GM19438 (cell line): ENCODE data around the gene MED27.

Source experiments
- ATAC-seq: cut with Tn5 transposase; IDR thresholded peaks from one replicate; pipeline ENCODE4 v1.9.1; 2021; ENCODE audit warnings: low read depth; ENCODE audit not compliant: unreplicated experiment

Gene MED27

DNA sequence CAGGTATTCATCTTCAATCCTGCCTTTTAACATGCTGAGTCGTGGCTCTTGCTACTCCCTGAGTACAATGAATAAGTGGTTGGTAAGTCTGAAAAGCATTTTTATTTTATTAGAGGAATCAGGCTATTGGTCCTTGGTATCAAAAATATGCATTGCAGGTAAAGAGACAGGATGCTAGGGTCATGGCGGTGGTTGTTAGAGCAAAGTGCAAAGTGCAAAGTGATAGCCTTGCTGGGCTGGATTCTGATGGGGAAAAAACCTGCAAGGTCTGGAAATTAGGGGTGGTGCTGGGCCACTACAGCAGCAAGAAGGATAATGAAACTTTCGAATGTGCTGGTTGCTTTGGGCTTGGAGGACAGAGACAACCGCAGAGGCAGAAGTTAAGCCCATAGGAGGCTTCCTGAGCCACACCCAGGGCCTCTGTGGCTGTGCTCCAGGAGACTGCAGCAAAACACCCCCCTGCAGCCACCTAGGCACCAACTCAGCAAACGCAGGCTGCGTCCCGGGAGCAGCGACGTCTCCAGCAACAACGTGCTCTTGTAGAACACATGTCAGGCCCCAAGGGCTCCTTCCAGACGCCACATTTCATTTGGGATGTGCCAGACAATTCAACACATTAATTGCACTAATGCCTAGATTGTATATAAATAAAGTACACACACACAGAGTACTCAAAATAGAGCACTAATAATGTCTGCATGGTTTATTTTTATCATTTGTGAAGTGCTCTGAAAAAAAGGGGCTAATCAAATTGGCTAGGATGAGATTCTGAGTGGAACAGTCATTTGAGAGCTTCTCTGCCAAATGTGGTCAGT, 190.0 kb downstream of the MED27 start:
- ATAC-seq: no peak

DNA sequence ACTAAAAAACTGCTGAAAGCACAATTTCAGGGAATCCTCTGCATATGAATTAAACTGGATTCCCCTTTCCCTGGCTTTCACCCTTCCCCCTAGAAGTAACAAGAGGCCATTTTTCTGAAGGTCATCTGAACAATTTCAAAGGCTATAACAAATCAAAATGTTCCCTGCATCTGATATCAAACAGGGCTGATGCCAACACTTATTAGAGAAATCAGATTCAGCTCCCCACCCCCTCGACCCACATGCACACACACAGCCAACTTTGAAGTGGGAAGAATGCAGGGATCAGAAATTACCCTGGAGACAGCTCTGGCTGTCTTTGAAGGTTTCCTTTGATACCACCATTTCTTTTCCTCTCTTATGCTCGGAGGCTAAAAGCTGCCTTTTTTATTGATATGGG, 190.7 kb downstream of the MED27 start:
- no peak for ATAC-seq

DNA sequence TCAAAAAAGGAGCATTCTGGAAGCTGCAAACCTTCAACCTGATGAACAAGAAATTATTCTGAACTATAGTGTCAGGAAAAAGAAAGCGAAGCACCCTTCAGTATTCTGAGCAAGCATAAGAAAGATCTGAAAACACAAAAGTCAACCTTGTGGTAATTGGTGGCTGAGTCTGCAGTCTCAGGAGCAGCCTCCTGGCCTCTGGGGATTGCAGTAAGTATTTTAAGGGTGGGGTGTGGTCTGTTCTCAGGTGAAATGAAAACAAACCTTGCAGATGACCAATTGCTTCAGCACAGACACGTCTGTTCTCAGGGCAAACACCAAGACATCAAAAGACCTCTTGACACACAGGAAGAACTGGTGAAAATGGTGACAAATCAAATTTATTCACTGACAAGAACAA, 192.0 kb downstream of the MED27 start:
- ATAC-seq: no peak

DNA sequence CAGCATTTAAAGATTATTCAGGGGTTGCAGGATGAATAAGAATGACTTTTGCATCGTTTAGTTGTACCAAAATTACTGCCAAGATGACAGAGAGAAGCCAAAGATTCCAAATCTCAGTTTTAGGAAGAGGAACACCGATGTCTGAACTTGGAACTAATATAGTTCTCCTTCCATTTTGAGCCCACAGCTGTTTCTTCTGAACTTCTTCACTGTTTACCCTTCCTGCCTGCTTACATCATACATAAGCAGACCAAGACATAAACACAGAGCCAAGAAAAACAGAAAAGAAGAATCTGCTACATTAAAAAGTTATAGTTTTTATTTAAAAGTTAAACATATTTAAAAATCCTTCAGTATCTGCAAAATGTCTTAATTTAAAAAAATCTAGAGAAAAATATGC, 192.8 kb downstream of the MED27 start:
- no peak for ATAC-seq

DNA sequence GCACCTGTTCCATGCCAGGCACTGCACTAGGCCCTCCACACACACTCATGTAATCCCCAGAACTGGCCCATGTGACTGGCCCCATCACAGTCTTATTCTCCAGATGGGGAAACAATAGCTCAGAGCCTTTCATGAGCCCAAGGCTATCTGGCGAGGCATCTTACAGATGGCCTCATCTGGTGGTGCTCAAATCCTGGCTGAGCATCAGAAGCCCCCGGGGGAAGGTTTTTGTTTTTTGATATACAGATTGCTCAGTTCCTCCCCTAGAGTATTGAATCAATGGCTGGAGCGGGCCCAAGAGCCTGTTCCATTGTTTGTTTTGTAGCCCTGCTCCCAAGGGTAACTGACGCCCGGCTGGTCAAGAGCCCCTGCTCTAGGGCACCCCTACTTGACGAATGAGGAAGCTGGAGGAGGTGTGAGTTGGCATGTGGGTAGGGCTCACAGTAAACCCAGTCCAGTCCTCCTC, 194.5 kb downstream of the MED27 start:
- ATAC-seq: no peak

DNA sequence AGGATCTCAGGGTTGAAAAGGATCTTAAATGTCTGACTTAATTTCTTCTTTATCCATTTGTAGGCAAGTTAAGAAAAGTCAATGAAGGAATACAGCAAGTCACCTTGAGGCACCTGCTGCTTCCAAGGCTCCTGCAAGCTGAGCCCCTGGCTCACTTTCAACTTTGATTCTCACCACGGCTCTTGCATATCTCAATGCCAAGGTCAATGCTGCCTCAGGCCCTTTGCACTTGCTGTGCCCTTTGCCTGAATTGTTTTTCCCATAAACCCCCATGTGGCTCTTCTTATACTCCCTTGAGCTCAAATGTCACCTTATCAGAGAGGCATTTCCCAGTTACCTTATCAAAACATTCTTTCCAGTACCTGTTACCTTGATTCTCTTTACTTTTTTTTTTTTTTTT, 195.4 kb downstream of the MED27 start:
- ATAC-seq: no peak

DNA sequence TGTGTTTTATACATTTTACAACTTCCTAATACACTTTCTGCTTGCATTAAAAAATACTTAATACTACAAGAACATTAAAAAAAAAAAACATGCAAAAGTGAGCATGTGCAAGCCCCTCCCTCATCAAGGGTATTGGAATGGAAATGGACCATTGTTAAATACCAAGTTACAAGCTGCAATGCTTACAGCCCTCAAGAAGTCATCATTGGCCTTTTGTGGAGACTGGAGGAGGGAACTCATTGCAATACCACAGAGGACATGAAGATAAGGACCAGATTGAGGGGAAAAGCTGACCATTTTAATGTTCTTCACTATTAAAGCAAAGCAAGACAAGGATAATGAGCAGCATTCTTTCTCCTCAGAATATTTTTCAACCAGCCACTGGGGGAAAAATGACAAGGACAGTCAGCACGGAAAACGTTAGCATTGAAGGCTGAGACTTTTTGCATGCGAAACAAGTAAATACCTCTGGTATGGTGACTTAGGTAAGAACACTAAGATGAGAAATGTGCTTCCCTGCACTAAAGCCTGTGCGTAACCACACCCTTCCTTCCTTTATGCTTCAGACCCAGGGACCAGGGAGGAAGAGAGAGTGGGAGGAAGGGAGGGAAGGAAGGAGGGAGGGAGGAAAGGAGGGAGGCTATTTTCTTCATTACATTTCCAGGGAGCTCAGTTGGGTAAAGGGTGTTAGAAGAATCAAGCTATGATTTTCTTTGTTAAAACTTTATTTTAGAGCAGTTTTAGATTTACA, 198.7 kb downstream of the MED27 start:
- no peak for ATAC-seq

DNA sequence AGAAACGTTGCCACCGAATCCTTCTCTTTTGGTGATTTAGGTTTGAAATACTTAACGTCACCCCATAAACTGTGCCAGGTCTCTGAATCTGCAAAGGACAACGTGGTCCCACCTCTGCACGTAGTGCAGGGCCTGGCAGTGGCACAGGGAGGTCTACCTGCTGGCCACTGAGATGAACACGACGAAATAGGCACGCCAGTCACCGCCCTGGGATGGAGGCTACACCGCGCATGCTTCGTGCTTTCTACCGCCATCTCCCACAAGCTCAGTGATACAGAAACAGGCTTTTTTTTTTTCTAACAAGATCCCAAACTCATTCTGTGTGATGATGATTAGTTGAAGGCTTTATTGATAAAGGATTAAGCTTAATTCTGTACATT, 199.8 kb downstream of the MED27 start:
- ATAC-seq: no peak

DNA sequence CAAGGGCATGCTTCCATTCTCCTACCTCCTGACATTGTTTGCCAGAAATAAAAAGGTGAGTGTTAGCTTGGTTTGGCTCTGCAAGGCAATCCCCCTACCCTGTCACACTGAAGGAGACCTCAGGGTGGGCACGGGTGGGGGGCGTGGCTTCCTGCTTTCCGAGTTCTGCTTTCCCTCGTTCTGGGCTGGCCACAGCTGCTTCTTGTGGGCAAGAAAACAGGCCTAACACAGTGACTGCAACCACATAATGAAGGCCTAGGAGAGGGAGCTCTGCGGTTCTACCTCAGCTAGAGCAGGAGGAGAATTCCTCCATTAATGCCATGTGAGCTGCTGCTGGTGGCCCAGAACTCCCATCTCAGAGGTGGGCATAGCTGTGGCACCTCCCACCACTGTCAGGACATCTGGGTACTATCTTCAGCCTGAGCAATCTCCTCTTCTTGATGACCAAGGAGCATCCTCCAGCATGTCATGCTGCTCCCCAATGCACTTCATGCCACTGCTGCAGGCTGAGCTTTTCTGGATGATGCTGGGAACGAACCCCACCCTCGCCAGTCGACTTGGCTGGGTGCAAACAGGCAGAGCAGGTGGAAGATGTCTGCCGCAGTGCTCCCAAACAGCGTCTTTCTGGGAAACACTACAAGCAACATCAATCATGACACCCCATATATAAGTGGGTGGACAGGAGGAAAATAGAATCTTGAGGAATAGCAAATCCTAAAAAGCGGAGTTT, 200.3 kb downstream of the MED27 start:
- no peak for ATAC-seq

DNA sequence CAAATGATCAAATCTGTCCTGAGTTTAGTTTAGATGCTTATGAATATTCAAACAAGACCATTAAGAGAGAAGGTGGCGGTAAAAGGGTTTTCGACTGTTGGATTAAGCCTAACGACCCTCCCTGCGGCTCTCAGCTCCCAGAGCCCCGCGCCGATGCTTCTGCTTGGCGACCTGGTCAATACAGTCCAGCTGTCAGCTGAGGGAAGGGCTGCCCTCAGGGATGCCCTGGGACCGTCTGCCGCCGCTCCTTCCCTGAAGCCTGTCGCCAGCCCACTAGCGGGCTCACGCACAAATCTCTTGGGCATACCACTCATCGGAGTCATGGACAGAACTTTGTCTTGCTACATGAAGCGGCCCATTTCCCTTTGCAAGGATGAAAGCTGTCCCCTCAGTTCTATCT, 203.2 kb downstream of the MED27 start:
- no peak for ATAC-seq

DNA sequence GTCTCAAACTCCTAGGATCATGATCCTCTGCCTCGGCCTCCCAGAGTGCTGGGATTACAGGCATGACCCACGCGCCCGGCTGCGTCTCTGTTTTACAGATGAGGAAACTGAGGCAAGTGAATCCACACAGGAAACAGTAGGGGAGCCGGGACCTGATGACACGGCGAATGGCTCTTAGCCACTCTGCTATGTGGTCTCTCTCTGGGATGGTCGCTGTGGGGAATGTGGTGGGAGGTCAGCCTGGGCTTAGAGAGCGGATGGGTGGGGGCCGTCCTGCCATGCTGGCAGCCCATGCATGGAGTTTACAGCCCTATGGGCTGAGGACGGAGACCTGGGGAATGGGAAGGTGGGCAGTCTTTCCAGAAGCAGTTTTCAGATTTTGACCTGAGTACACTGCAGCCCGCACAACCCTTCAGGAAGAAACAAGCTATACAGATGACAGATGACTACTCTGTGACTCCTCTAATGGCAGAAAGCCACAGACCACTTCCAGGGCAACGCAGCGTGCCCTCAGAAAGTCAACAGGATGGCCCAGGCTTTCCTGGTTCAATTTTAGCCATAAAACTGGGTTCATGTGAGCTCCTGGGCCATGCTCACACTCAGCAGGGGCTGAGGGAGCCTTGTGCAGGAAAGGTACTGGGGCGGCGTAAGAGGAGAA, 203.7 kb downstream of the MED27 start:
- ATAC-seq: no peak

DNA sequence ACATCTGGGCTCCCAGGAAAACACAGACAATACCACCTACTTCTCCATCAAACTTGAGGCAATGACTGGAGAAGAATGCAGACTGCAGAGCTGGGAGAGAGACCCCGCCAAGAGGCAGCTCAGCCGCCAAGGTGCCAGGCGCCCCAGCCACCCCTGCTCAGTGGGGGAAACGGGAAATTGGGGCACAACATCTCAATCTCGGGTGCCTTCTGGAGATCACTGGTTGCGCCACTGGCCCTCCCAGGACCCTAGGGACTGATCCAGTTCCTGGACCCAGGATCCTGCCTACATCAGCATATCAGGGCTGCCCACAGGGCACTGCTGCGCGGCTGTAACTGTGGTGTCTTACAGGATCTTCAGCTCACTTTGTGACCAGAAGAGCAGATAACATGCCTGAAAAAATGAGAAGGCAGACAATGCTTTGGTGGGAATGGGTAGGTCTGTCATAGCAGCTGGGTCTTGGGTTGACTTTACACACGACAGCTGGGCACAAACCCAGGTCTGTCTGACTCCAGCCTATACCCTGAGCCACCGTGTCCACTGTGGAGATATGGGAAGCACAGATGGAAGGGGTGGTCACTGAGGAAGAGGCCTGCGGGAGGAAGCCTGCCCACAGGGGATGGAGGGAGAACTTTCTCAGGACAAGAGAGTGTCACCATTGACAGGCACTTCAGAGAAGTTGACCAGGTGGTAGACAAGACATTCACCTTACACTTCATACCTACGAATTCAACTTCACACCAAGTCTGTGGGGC, 204.6 kb downstream of the MED27 start:
- no peak for ATAC-seq

DNA sequence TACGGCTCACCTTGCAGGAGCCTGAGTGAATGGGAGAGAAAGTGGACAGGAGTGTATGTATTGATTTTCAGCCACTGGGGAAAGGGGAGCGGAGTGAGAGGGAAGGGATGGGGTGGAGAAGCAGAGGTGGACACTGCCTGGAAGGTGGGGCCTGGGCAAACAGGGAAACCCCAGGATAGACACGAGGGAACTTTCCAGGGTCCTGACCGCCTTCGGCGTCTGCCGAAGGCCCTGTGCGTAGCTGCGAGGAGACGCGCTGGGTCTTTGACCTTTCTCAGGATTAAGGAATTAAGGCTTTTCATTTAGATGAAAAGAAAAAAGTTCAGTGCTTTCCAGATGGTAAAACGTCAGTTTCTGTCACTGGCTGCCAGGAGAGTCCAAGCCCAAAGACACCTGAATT, 205.2 kb downstream of the MED27 start:
- no peak for ATAC-seq

DNA sequence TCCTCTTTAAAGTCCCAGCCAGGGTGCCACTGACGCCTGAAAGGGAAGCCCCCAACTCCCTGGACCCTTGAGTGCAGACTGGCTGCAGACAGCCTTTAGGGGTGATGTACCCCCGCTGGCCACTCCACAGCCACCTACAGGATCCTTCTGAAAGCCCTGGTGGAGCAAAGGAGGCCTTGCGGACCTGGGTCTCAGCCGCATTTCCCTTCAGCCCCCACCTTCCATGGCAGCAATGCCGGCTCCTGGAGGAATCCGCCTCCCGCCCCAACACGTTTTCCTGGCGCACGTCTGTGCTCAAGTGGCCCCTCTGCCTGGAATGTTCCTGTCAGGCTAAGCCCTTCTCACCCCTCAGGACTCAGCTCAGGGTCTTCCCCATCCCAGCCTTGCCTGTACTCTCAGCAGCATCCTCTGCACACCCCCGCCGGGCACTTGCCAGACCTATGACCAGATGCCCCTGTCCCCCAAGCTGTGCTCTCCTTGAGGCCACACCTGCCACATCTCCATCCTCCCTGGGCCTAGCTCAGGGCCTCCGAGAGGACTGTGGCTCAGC, 205.7 kb downstream of the MED27 start:
- ATAC-seq: no peak

DNA sequence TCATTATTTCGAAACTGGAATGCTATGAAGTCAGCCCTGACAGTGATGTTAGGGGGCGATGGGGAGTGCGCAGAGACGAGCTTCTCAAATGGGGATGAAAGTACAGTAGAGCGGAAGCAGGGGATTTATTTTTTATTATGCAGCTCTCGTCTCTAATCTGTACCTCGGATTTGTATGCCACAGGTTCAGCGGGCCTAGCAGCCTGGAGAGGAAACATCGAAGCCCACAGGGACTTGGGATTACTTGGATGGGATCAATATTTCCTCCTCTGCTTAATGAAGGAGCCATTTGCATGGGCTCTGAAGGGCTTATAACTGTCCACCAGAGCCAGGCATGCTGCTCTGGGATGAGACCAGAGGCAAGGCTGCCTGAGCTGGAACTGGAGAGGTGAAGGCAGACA, 206.3 kb downstream of the MED27 start:
- no peak for ATAC-seq

DNA sequence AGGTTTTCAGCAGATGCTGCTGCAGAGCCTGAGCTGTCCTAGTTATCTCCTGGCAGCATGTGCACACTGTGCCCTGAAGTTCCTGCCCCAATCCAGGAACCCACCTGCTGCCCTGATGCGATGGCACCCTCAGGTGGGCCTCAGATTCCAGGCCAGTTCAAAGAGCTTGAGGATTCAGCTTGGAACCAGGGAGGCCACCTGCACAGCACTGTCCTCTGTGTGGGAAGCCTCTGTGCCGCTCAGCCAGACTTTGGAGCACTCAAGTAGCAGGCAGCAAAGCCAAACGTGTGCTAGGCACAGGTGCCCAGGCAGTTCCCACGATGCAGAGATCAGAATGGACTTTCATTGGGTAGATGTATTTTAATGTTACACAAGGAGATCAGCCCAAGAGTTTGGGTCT, 207.0 kb downstream of the MED27 start:
- ATAC-seq: no peak

DNA sequence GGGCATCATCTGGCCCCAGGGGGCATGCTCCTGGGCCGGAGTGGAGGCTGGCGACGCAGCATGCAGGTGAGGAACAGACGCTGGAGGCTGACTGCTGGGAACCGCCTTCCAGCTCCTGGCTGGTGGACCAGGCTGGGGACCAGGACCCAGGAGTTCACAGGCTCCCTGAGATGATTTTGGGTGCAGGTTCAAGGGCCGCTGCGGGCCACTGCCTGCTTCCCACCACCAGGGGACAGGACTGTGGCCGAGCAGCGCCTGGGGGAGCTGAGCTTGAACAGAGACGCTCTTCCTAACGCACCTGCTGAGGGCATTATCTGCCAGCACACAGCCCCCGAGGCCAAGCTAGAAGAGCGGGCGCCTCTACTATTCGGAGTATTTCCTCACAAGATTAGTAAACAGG, 207.7 kb downstream of the MED27 start:
- ATAC-seq: no peak

DNA sequence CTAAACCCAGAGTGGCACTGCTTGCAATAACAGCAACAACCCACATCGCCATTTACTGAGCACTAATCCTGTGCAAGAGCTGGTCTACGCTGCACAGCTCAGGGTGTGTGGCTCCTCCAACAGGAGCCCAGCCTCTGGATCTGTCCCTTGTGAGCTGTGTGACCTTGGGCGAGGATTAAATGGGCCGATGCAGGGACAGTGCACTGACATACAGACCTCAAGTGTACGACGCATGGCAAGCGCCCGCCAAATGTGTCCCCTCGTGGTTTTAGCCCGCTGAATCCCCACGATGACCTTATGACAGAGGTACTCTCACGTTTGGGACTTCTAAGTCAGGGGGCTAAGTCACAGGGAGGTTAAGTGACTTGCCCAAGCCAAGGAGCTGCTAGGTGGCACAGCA, 209.5 kb downstream of the MED27 start:
- ATAC-seq: no peak

DNA sequence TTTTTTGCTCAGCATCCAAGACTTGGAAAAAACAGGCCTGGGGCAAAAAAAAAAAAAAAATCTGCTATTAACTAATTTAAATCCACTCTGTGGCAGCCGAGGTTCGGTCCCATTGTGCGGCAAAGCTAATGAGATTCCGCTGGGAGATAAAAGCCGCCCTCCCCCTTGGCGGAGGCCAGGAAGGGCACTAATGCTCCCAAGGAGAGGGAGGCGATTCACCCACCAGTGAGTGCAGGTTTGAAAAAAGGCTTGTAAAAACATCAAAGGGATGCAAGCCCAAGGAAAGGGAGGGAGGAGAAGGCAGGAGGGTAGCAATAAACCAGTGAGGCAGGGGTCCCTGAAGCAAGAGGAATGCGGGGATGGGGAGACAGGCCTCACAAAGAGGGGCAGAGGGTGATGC, 210.3 kb downstream of the MED27 start:
- ATAC-seq: no peak

DNA sequence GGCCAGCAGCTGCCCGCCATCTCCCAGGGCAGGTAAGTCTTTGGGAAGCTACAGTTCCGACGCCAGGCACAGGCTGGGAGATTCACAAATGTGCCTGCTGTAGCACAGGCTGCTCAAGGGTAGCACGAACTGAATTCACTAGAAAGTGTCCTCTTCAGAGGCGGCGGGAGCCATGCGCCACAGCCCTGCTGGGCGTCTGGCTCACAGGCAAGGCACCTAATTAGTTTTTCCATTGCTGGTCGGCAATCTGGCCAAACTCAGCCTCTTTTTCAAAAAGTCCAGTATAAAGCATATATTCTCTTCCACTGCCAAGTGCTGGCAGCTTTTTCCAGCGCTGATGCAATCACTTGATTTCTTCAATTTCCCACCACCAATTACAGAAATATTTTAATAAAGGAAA, 210.9 kb downstream of the MED27 start:
- ATAC-seq: no peak
